Activated naive CD8-positive, alpha-beta T cell treated with anti-CD3 and anti-CD28 coated beads, Interleukin-2, amount 50 U/mL, for 16 hours (primary cell): ENCODE data around the gene MAG.

Experiments
- DNase-seq: peaks from one replicate; pipeline ENCODE4 v3.0.0-alpha.2; 2020; ENCODE audit warnings: low read depth, low spot score

Gene MAG

DNA sequence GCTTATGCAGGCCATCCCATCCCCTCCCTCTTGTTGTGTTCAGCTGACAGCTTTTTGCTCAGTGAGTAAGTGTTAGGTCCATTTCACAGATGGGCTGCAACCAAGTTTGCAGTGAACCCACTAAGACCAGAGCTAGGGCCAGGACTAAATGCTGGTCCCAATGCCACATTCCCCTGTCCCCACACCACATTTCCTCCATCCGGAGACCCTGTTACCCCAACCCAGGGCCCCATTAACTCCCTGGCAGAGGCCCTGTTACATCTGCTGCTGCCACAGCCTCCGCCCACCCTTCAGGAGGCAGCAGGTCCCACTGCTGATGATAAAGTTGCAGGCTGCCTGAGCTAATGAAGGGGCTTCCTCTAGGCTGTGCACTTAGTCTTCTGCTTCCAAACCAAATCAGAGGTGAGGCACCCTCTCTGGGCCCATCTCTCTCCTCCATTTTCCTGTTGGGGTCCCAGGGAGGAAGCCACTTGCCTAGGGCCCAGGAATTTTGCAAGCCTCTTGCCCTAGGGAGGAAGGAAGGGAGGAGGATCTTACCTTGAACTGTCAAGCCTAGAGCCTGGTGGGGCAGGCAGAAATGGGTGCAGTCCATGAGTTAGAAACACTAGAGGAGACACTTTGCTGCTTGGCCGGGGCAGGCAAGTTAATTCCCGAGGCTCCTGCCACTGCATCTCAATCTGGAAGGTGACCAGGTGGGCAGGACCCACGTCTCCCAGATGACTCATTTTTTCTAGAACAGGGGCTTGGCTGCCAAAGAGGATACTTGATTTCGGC is 26.6 kb upstream of the MAG start:
- DNase-seq: no peak

DNA sequence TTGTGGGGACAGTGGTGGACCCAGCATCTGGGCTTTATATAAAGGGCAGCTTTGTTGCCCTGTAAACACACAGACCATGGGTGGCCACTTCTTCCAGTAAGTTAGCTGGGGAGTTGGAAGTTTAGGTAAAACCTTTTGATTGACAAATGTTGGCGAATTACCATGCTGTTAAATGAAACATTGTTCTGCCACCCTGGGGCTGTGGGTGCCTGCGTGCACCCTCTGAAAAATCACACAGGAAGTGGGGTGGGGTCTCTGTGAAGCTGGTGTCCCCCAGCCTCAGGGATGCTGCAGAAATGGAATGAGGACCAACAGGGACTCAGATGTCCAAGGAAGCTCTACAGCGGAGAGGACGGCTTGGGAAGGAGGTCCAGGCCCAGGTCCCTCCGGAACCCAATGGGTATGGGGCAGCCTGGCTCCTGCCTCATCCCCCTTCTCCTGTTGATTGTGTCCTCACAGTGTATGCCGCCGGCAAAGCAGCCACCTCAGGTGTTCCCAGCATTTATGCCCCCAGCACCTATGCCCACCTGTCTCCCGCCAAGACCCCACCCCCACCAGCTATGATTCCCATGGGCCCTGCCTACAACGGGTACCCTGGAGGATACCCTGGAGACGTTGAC is 26.0 kb upstream of the MAG start:
- DNase-seq: no peak

DNA sequence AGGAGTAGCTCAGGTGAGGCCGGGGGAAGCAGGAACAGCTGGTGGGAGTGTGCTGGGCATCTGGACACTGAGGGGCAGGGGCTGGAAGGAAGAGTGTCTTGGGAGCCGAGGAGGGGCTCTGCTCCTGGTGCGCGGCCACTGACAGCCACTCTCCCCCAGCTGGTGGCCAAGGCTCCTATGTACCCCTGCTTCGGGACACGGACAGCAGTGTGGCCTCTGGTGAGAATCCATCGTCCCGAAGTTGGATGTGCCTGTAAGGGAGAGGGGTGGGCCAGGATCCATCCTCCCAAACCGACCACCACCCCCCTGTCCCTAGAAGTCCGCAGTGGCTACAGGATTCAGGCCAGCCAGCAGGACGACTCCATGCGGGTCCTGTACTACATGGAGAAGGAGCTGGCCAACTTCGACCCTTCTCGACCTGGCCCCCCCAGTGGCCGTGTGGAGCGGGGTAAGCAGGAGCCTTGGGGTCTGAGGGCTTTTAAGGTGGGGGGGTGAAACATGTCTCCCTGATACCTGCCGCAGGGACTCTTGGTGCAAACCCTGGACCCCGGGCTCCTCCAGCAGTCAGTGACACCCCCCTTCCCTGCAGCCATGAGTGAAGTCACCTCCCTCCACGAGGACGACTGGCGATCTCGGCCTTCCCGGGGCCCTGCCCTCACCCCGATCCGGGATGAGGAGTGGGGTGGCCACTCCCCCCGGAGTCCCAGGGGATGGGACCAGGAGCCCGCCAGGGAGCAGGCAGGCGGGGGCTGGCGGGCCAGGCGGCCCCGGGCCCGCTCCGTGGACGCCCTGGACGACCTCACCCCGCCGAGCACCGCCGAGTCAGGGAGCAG is 25.2 kb upstream of the MAG start:
- DNase-seq: no peak

DNA sequence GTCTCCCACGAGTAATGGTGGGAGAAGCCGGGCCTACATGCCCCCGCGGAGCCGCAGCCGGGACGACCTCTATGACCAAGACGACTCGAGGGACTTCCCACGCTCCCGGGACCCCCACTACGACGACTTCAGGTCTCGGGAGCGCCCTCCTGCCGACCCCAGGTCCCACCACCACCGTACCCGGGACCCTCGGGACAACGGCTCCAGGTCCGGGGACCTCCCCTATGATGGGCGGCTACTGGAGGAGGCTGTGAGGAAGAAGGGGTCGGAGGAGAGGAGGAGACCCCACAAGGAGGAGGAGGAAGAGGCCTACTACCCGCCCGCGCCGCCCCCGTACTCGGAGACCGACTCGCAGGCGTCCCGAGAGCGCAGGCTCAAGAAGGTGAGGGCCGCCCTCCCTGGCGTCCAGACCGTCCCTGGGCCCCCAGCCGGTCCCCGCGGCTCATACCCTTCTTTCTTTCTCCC is 24.6 kb upstream of the MAG start:
- no peak for DNase-seq

DNA sequence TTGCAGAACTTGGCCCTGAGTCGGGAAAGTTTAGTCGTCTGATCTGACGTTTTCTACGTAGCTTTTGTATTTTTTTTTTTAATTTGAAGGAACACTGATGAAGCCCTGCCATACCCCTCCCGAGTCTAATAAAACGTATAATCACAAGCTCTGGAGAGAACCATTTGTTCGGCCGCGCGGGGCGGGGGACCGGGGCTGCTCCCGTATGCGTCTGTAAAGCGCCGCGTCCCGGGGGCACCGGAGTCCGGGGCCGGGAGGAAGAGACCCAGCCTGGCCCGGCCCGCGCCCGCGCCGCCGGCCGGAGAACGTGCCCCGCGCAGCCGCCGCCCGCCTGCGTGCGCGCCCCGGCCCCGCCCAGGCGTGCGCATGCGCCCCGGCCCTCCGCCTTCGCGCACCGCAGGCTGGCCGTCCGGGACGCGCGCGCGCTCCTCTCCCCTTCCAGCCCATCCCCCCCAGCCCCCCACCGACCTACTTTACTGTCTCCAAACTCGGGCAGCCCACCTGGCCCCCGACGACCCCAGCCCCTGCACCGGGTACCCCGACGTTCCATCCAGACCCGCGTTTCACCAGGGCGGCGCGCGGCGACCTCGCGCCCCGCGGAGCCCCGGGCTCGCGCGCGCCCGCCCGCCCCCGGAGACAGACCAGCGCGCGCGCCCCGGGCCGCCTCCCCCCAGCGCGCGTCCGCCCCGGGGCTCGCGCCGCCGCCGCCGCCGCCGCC is 24.0 kb upstream of the MAG start:
- peak; percentile 27 for DNase-seq

DNA sequence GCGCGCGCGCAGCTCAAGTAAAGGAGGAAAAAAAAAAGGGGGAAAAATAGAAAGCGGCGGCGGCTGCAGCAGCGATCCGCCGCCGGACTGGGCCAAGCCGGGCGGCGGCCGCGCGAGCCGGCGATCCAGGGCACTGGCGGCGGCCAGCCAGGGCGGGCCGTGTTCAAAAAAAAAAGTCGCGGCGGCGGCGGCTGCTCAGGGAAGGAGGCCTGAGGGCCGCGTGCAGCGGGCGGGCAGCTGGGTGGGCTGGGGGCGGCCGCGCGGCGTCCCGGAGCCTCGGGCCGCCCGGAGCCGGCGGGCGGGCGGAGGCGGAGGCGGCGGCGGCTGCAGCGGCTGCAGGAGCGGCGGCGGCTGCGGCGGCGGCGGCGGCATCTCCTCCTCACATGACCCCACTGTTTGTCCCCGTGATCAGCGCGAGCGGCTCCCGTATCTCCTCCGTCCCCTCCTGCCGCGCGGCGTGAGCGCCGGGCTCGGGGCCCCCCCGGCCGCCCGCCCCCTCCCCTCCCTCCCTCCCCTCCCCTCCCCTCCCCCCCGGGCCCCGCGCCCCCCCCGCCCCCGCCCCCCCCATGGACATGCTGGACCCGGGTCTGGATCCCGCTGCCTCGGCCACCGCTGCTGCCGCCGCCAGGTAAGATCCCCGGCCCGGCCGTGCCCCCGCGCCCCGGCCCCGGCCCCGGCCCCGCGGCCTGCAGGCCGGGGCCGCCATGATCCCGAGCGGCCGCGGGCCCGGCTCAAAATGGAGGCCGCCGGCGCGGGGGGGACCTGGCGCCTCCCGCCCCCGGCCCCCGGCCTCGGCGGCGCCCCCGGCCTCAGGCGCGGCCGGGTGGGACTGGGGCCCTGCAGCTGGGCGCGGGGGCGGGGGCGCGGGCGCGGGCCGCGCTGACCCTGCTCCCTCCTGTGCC is 23.2 kb upstream of the MAG start, which contains the start of gene USF2:
Gene USF2, plus strand, starts transcription at position 427 of the 902 bp plus-strand sequence. Its CDS starts 140 bp downstream, at position 567.
- peak; percentile 34 for DNase-seq

DNA sequence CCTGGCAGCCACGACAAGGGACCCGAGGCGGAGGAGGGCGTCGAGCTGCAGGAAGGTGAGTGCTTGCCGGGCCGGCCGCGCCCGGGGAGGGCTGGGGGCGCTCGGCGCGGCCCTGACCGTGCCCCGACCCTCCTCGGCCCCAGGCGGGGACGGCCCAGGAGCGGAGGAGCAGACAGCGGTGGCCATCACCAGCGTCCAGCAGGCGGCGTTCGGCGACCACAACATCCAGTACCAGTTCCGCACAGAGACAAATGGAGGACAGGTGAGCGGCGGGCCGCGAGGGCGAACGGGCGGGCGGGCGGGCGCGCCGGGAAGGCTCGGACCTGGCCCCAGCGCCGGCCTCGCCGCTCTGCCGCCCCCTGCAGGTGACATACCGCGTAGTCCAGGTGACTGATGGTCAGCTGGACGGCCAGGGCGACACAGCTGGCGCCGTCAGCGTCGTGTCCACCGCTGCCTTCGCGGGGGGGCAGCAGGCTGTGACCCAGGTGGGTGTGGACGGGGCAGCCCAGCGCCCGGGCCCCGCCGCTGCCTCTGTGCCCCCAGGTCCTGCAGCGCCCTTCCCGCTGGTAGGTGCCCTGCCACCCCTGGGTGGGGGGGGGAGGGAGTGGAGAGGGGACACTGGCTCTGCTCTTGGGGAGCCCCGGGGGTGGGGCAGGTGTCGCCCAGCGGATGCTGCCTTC is 22.4 kb upstream of the MAG start:
- peak; percentile 35 for DNase-seq

DNA sequence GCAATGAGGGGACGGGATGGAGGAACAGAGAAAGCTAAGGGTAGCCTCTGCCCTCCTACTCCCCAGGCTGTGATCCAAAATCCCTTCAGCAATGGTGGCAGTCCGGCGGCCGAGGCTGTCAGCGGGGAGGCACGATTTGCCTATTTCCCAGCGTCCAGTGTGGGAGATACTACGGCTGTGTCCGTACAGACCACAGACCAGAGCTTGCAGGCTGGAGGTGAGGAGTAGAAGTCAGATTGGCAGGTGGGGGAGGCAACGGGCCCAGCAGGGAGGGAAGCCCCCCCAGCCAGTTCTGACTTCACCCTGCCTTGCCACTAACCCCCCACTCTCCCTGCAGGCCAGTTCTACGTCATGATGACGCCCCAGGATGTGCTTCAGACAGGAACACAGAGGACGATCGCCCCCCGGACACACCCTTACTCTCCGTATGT is 21.6 kb upstream of the MAG start:
- no peak for DNase-seq

DNA sequence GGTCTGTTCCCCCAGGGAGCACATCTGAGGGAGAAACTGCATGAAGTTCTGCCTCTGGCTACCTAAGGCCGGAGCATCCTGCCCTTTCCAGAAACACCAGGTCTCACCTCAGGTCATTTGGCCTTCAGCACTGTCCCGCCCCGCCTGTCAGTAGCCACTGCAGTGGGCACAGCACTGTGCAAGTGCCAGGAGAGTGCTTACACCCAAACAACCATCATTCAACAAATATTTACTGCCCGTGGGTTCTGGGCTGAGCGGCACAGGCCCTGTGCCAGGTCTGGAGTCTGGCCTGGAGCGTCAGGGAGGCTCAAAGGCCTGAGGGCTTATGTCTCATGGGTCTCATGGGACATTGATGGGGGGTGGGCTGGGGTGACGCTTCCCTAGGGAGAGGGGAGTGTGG is 20.4 kb upstream of the MAG start:
- no peak for DNase-seq

DNA sequence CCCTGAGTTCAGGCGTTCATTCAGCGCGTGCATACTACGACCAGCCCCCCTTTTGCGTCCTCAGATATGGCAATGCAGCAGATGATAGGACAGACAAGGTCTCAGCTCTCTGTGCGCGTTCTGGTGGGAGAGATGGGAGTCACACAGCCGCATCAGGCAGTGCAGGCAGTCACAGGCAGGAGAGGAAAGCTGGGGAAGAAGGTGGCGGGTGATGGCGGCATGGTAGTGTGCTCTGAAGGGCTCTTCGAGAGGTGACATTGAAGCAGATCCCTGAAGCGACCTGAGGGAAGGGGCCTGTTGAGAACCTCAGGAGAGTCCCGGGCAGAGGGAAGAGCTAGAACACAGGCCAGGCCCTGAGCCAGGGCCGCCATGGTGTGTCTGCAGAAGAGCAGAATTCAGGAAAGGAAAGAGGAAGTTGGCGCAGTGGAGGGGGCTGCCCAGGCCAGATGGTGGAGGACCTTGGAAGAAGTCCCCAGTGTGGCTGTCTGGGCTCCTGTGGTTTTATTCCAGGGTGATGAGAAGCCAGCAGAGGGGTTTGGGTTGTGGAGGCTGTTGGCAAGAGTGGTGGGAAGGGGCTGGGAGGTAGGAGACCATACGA is 19.7 kb upstream of the MAG start:
- DNase-seq: no peak

DNA sequence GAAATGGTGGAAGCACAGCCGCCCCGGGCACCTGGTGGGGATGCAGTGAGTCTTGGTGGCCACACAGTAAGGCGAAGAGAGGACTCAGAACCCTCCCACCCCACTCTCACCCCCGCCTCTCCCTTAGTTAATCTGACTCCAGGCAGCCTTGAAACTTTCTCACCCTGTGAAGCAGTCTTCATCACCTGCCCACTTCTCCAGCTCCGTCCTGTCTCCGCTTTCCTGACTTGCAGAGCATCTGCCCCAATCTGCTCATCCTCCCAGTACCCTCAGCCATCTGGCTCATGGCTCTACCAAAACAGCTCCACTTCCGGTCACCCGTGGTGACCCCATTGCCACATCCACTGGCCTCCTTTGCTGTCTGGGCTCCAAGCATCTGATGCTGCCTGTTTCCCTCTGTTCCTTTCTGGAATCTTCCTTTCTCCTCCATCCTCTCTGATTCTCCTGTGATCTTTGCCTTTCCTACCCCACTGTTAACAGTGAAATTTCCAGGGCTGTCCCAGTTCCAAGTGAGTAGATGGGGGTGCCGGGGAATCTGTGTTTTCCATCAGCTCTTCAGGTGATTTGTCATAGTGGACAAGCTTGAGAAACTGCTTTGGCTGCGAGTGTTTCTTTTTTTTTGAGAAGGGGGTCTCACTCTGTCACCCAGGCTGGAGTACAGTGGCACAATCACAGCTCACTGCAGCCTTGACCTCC is 18.9 kb upstream of the MAG start:
- no peak for DNase-seq

DNA sequence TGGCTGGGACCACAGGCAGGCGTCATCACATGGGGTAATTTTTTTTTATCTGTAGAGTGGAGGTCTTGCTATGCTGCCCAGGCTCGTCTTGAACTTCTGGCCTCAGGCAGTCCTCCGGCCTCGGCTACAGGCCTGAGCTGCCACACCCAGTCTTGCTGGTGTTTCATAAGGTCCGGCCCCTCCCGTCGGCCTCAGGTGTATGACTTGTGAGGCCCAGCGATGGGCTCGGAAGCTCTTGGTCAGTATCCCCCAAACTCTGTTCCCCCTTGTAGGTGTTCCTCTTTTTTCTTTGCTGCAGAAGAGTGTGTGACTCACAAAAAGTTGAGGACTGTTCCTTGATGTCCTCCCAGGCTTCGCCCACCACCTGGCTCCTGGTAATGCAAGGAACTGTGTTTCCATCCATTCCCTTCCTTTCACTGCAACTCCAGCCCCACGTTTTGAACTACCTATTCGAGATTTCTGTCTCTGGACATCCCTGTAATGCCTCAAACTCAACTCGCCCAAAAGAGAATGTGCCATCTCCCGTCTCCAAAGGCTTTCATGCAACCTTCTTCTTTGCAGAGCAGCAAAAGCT is 18.2 kb upstream of the MAG start:
- no peak for DNase-seq

DNA sequence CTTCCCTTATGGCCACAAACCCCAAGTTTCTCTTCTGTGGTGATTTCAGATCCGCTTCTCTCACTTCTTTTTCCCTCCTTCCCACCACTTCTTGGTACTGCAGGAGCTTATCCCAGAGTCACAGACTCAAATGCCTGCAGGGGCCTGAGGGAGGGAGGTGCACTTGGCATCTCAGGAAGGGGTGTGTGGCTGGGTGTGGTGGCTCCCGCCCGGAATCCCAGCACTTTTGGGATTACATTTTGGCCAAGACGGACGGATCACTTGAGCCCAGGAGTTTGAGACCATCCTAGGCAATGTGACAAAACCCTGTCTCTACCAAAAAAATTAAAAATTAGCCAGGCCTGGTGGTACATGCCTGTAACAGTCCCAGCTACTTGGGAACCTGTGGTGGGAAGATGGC is 17.6 kb upstream of the MAG start:
- no peak for DNase-seq

DNA sequence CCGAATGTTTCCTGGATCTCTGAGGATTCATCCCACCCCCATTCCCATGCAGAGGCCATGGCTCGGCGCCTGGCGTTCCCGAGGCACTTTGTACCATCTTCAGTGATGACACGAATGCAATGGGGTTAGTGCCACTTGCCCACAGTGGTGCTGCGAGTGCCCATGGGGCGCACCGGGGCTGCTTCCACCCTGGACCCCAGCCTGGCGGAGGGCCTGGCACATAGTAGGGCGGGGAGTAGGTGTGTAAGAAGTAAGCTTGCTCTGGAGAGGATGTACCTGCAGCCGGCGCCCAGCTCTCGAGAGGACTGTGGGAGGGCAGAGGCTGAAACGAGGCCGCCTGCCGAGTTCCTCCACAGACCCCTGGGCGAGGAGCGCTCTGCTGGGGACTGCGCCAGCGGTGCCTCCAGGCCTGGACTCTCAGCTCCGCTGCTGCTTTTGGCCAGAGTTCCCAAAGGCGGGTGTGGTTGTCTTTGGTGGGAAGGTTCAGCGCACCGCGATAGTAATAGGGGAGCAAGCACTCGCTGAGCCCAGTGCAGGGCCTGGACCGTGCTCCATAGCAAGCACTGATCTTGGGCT is 15.2 kb upstream of the MAG start:
- DNase-seq: no peak

DNA sequence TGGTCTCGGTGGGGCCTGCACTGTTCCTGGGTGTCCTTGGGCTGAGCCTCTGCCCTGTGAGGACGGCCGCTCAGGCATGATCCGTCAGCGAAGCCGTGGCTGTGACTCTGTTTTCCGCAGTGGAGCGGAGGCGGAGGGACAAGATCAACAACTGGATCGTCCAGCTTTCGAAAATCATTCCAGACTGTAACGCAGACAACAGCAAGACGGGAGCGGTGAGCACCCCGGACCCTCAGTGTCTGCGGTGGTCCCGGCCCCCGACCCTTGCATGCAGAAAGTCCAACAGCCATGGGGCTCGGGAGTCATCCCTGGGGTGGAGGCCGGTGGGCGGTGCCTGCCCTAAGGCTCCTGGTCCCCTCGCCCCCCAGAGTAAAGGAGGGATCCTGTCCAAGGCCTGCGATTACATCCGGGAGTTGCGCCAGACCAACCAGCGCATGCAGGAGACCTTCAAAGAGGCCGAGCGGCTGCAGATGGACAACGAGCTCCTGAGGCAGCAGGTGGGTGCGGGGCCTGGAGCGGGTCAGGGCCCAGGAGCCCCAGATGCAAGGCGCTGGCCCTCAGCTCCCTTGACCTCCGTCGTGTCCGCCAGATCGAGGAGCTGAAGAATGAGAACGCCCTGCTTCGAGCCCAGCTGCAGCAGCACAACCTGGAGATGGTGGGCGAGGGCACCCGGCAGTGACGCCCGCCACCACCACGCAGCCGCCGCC is 13.2 kb upstream of the MAG start:
- DNase-seq: no peak

DNA sequence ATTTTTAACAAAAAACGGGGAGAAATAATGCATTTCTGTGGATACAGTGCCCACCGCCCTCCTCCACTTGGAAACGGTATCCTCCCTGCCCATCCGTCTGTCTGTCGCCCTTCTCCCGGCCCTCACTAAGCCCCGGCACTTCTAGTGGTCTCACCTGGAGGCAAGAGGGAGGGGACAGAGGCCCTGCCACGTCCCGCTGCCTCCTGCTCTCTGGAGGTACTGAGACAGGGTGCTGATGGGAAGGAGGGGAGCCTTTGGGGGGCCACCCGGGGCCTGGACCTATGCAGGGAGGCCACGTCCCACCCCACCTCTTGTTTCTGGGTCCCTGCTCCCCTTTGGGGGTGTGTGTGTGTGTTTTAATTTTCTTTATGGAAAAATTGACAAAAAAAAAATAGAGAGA is 12.6 kb upstream of the MAG start:
- DNase-seq: no peak

DNA sequence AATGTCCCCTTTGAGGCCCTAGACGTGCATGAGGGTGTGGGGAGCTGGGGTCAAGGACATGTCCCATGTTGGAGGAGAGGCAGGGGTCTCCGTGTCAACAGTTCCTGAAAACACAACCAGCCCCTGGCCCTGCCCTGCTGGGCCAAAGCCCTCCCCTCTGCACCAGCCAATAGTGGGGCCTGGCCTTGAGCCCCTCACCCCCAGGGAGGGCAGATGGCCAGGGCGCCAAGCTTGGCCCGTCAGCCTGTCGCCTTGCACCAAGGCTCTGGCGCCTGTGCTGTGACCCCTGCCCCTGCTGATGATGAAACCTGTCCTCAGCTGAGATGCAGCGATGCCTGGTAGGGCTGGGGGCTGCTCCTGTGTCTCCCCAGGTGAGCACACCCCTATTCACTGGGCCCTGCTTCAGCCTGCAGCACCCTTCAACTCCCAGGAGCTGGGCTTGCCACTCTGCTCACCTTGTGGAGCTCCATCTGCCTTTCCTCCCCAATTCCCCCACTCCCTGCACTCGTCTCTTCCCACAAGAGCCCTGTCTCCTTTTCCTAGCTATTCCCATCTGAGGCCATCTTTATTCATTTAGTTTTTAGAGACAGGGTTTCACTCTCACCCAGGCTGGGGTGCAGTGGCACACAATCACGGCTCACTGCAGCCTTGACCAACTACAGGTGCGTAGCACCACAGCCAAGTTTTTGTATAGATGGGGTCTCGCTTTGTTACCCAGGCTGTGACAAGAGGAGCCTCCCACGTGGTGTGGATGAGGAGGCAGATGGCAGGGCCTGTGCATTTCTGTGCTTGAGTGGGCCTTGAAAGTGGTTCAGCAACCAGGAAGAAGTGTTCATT is 11.8 kb upstream of the MAG start:
- no peak for DNase-seq
